H54 (cell line): ENCODE results near the gene PPP2CA.

Experiments
- DNase-seq: peaks from one replicate; pipeline ENCODE4 v3.0.0; 2011; ENCODE audit warnings: low spot score, mixed read lengths; ENCODE audit not compliant: insufficient read length
- FAIRE-seq: peaks from 3 replicates; lab custom pipeline; 2011; peaks lifted over from hg19 to GRCh38; lab: Jason Lieb, UNC
- POLR2A ChIP-seq: IDR thresholded peaks from 2 replicates; pipeline ENCODE4 v1.6.1; 2011; ENCODE audit warnings: low read depth, mild to moderate bottlenecking, low read length

Gene PPP2CA

GRCh38 chr5:134189031-134189430 is 36.8 kb downstream of the PPP2CA start:
- no peak for TF ChIP-seq POLR2A
- FAIRE-seq (no peak), DNase-seq (no peak)

DNA sequence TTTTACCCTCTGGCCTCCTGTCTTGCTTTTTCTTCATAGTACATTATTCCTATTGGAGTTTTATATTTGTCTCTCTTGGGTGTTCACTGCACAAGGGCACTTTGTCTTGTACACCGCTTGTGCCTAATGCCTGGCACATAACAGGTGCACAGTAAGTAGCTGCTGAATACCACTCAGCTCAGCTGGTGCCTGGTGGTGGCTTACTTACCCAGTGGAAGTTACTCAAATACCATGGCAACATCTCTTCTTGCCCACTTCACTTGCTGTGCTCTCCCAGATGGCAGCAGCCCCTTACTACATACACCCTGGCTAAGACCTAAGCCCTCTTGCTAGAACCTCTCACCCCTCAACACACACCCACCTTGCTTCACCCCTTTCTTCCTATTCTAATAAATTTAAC is 37.8 kb downstream of the PPP2CA start:
- TF ChIP-seq POLR2A: no peak
- FAIRE-seq (no peak), DNase-seq (no peak)

DNA sequence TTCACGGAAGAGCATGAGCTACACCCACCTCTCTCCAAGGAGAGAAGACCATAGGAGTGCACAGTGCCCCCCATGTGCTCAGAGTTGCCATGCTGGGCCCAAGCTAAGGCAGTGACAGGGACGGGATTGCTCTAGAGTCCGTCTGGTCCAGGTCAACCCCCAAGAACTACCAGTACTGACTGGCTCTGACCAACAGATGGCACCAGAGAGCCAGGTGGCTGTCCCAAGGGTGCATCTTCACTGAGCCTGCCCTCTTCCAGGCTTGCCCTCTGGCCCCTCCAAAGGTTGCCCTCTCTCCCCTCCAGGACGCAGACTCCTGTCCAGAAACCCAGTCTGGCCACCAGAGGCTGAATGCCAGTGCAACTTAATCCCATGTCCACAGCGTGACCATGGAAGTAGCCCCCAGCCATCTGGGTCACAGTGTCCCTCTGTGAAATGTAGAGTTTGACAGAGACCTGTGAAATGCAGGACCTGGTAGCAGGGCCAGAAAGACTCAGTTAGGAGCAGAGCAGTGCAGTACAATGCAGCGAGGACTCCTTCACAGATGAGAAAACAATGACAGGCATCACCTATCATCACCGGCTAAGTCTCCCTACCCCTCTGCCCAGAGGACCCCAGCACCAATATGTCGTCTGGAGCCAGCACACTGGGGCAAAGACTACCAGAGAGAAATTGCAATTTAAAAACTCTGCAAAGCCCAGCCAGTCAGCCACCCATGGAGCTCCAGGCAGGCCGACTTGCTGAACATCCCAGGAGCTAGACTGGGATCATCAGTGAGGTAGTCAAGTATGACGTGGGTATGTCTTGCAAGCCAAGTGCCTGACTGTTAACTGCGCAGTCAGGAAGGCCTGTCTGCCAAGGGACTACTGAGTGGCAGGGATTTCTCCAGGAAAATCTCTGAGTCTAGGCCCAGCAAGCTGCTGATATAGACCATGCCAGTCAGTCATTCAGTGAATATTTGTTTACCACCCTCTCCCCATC is 41.4 kb downstream of the PPP2CA start:
- FAIRE-seq (no peak), DNase-seq (peak; percentile 68)
- no peak for TF ChIP-seq POLR2A

DNA sequence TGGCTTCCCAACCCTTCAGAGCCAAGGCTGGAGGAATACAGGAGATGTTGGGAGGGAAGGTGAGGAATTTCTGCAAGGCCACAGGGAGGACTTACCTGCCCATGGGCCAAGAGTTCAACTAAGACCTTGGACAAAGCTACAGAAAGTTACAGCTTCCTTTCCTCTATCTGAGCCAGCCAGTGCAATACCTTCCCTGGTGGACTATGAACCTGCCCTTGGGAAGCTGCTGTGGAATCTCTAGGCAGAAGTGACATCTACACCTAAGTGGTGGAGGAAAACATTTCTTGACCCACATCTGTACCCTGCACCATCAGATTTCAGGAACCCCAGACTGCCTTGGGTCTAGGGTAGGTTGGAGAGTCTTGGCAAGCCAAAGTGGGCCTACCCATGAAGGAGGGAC is 42.4 kb downstream of the PPP2CA start:
- DNase-seq: no peak
- FAIRE-seq: no peak
- TF ChIP-seq POLR2A: no peak

- no peak for TF ChIP-seq POLR2A
- DNase-seq (no peak), FAIRE-seq (no peak)
These were observed 47.8 kb downstream of the PPP2CA start for GRCh38 chr5:134178096-134178419.

DNA sequence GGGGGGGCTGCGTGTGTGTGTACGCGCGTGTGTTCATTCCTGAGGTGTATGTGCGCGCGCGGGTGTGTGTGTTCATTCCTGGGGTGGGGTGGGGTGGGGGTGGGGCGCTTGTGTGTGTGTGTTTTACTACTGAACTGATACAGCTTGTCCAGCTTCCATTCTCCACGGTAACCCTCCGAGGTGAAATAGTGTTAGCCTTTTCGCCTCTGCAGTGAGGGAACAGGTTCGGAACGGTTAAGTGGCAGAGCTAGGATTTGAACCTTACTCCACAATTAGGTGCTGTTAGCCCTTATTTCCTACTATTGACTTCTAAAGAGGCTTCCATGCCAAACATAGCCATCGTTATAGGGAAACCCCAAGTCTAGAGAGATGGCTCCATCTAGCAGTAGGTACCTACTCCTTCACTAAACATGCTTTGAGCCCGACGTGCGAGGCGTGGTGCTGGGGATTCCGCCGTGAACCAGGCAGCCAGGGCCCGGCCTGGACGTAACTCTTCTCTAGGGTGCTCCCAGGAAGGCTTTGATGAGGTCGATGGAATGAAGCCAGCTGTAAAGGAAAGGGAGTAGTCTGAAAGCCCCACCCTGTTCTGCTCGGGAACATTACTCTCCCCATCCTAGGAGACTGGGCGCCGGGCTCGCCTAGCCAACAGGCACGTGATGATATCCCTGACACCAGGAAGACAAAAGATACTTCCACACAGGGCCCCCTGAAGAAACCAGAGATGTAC is 48.3 kb downstream of the PPP2CA start:
- no peak for DNase-seq
- FAIRE-seq: no peak
- no peak for TF ChIP-seq POLR2A

DNA sequence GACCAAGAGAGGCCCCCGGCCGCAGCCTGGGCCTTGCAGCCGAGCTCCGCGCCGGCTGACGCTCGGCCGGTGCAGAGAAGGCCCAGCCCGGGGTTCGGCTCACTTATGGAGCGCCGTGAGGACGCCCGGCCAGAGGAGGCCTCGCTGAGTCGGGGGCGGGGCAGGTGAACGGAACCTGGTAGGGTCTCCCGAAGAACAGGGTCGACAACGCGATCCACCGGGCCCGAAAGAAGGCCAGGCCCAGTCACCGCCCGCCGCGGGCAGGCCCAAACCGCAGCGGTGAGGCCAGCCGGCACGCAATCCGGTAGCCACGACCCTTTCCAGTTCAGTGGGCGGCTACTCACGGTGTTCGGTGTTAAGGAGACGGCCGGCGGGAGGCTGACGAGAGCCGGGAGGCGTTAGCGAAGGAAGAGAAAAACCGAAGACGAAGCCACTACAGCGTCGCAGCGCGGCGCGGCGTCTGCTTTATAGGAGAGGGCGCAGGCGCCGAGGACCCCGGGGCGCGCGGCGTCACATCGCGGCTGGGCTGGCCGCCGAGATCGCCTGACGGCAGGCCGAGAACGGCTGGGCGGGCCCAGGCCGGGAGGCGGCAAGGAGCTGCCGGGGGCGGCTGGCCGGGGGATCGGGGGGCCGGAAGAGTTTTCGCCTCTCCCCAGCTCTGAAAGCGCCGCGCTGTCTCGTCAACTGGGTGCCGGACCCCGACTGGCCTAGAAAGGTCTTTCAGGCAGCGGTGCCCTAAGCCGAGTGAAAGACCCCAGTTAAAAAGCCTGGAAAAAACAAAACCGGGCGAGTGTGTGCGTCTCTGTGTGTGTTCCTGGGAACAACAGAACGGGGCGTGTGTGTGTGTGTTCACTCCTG is 49.1 kb downstream of the PPP2CA start, which contains the start of gene SKP1:
Gene SKP1, minus strand, starts transcription at position 440 of the 858 bp plus-strand sequence. CDS start 2,928 bp downstream, outside the sequence.
- no peak for FAIRE-seq
- TF ChIP-seq POLR2A: peak; percentile 98
- DNase-seq: peak; percentile 71

DNA sequence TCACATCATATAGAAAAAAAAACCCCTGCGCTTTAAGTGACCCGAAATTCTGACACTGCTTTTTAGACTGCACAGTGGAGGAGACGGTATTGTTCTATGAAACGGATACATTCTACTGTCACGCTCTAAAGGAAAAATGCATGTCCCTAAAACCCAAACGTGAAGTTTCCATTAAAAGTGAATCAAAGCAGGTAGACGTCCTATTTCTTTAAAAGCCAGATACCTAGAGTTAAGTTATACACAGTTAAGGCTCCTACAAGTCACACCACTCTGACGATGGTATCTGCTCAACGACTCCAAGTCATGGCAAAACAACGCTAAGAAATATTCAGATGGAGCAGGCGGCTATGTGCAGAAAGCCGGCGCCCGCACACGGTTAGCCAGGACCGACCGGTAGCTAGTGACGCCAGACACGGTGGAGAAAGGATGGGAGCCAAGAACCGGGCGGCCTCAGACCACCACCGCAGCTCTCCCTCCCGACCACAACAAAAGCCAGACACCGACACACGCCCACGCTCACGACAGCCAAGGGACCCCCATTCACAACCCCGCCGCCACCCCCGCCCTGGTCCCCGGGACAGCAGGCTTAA is 49.9 kb downstream of the PPP2CA start:
- no peak for FAIRE-seq
- no peak for TF ChIP-seq POLR2A
- DNase-seq: no peak

- no peak for TF ChIP-seq POLR2A
- no peak for FAIRE-seq
- no peak for DNase-seq
These were observed 50.7 kb downstream of the PPP2CA start for GRCh38 chr5:134174841-134175839.

- TF ChIP-seq POLR2A: no peak
- FAIRE-seq (no peak), DNase-seq (no peak)
These were observed 53.9 kb downstream of the PPP2CA start for GRCh38 chr5:134171972-134172371.

- no peak for FAIRE-seq
- no peak for DNase-seq
- no peak for TF ChIP-seq POLR2A
These were observed 63.3 kb downstream of the PPP2CA start for GRCh38 chr5:134162592-134162991.
